Activated B cell treated with CpG ODN at 0.5 μM for 24 hours (primary cell): ENCODE results near the gene DTX3. TPM values are rescaled to one million over a fixed set of nuclear protein-coding genes. Genes with fewer than 3 reads are reported as not detected.

ENCODE experiments used
- ATAC-seq: fragments of 200-7000 bp; cut with Tn5 transposase; one replicate; pipeline ENCODE4 v1.10.0; 2021; ENCODE audit warnings: low read depth, mild to moderate bottlenecking, moderate library complexity
- CTCF ChIA-PET: fragments of 350-600 bp; sonication (Branson Sonifier 250); formaldehyde crosslinking; loops from one replicate; lab custom pipeline; 2021; ENCODE audit warnings: antibody characterized with exemption; lab: Charles Lee
- POLR2A ChIA-PET: fragments of 350-600 bp; sonication (Branson Sonifier 250); formaldehyde crosslinking; loops from one replicate; lab custom pipeline; 2021; ENCODE audit warnings: antibody characterized with exemption; lab: Charles Lee
- DNase-seq: peaks from one replicate; pipeline ENCODE4 v3.0.0; 2022
- H3K27ac Mint-ChIP-seq: one replicate; pipeline ENCODE4 v1.8.0; 2020; ENCODE audit warnings: mixed read lengths
- H3K27me3 Mint-ChIP-seq: one replicate; pipeline ENCODE4 v1.8.0; 2021; ENCODE audit warnings: mixed read lengths
- H3K36me3 Mint-ChIP-seq: one replicate; pipeline ENCODE4 v1.8.0; 2021; ENCODE audit warnings: low read depth, mixed read lengths
- H3K4me1 Mint-ChIP-seq: one replicate; pipeline ENCODE4 v1.8.0; 2021; ENCODE audit warnings: mixed read lengths
- H3K4me3 Mint-ChIP-seq: one replicate; pipeline ENCODE4 v1.8.0; 2020; ENCODE audit warnings: mild to moderate bottlenecking, mixed read lengths
- H3K9me3 Mint-ChIP-seq: one replicate; pipeline ENCODE4 v1.8.0; 2020; ENCODE audit warnings: mixed read lengths
- intact Hi-C: fragments of 100-400 bp; cut with micrococcal nuclease; formaldehyde crosslinking; loops from one replicate; pipeline ENCODE4 v1.15.1; 2024
- total RNA-seq: library from RNA; stranded (reverse); gene quantifications from 2 replicates; pipeline ENCODE4 v1.2.3, GENCODE V29; 2022
- TF ChIP-seq, protein P1 (sequence below): fragments of 200-600 bp; IDR thresholded peaks from one replicate; pipeline ENCODE4 v1.8.0; 2022; ENCODE audit warnings: antibody characterized with exemption, mild to moderate bottlenecking

The DTX3 gene
- total RNA-seq, 1 donor from 2014 or later: 3.7 TPM

DNA sequence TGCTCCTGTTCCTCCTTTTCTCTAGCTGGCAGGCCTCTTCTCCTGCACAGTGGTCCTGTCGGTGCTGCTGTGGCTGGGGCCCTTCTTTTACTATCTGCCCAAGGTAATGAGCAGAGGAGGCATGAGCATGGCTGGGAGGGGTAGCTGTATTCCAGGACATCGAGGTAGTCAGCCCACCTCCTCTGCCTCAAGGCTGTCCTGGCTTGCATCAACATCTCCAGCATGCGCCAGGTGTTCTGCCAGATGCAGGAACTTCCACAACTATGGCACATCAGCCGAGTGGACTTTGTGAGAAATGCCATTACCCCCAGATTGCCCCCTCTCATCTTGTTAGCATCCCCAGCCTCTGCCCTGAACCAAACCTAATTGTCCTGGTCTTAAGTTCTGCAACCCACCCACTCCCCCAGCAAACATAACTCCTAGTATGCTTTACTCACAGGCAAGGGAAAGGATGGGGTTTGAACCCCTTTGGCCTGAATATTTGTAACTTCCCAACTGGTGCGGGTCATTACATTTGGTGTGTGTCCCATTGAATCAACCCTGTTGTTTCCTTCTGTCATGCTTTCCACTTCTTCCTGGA is 19.3 kb downstream of the DTX3 start:
- peaks cover 85% of the 10 kb centered on the region for H3K27me3 Mint-ChIP-seq
- H3K27ac Mint-ChIP-seq: no peak overlapping the region
- intact Hi-C loops: loop anchor here (10.0 kb wide), 1 partner anchor 399 kb away; the partner anchor contains the start of gene SHMT2
- H3K36me3 Mint-ChIP-seq: no peaks in the 10 kb centered on the region
- H3K9me3 Mint-ChIP-seq: no peaks in the 10 kb centered on the region
- POLR2A ChIA-PET: no interaction called here
- DNase-seq (no peak), ATAC-seq (no peak)
- CTCF ChIA-PET: interaction anchor here (1.9 to 8.4 kb wide), 2 partner anchors 9 to 41 kb away, joined by 6 to 126 read pairs; partner anchors contain the start of gene B4GALNT1
- TF ChIP-seq, protein P1, sequence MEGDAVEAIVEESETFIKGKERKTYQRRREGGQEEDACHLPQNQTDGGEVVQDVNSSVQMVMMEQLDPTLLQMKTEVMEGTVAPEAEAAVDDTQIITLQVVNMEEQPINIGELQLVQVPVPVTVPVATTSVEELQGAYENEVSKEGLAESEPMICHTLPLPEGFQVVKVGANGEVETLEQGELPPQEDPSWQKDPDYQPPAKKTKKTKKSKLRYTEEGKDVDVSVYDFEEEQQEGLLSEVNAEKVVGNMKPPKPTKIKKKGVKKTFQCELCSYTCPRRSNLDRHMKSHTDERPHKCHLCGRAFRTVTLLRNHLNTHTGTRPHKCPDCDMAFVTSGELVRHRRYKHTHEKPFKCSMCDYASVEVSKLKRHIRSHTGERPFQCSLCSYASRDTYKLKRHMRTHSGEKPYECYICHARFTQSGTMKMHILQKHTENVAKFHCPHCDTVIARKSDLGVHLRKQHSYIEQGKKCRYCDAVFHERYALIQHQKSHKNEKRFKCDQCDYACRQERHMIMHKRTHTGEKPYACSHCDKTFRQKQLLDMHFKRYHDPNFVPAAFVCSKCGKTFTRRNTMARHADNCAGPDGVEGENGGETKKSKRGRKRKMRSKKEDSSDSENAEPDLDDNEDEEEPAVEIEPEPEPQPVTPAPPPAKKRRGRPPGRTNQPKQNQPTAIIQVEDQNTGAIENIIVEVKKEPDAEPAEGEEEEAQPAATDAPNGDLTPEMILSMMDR: no peak
- H3K4me1 Mint-ChIP-seq: peaks cover 41% of the 10 kb centered on the region
- no peak overlapping the region for H3K4me3 Mint-ChIP-seq

DNA sequence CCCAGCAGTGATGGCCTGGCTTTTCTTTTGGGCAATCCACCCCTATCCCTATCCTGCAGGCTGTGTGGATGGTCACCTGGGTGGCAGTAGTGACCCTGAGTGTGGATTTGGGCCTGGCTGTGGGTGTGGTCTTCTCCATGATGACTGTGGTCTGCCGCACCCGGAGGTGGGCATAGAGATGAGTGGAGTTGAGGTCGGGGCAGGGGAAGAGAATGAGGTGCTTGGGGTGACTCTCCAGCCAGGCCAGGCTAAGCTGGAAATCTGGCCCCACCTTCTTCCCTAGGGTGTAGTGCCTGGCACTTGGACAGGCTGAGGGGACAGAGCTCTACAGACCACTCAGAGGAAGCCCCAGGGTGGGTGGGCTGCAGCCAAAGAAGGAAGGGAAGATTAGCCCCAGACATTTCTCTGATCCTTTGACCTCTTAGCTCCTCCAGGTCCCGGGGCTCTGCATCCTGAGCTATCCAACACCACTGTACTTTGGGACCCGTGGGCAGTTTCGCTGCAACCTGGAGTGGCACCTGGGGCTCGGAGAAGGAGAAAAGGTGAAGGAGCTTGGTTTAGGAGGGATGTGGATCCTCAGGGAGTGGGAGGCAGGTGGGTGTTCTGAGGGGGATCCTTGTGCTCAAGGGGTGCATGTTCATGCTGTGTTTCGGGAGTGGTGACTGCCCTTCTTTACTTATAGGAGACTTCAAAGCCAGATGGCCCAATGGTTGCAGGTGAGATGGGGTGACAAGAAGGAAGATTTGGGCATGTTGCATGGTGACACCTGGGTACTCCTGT is 20.0 kb downstream of the DTX3 start:
- ChIA-PET POLR2A (interaction anchor here (1.0 kb wide), 1 partner anchor 11 kb away, joined by 4 read pairs; no protein-coding TSS in a partner anchor), CTCF (interaction anchor here (8.4 kb wide), 1 partner anchor 42 kb away, joined by 126 read pairs; no protein-coding TSS in a partner anchor)
- Mint-ChIP-seq H3K27me3 (peaks cover 84% of the 10 kb centered on the region), H3K27ac (no peak overlapping the region), H3K36me3 (no peaks in the 10 kb centered on the region), H3K9me3 (no peaks in the 10 kb centered on the region), H3K4me1 (peaks cover 36% of the 10 kb centered on the region), H3K4me3 (no peak overlapping the region)
- intact Hi-C loops: loop anchor here (10.0 kb wide), 1 partner anchor 400 kb away; the partner anchor contains the start of gene SHMT2
- TF ChIP-seq, protein P1: no peak
- ATAC-seq (no peak), DNase-seq (no peak)

DNA sequence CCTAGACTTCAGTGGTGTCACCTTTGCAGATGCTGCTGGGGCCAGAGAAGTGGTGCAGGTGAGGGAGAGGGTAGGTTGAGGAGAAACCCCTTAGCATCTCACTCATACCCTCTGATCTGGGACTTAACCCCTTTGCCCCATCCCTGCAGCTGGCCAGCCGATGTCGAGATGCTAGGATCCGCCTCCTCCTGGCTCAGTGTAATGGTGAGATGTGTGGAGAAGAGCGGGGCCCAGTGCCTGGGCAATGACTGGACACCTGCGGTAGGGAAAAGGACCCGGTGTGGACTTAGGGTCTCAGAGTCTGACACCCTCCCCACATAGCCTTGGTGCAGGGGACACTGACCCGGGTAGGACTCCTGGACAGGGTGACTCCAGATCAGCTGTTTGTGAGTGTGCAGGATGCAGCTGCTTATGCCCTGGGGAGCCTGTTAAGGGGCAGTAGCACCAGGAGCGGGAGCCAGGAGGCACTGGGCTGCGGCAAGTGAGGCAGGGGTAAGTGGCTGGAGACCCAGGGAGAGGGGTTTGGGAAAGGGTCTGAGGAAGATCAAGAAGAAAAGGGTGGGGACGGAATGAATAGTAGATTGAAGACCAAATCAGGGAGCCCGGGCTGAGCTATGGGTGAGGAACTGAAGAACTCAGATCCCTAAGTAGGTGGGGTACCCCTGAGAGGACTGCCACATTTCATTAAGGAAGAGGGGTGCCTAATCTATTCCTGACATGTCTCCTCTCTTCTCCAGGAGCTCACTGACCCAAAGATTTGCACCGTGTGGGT is 20.8 kb downstream of the DTX3 start:
- DNase-seq: no peak
- Mint-ChIP-seq H3K27me3 (peaks cover 88% of the 10 kb centered on the region), H3K4me3 (no peak overlapping the region), H3K27ac (no peak overlapping the region), H3K4me1 (peaks cover 28% of the 10 kb centered on the region), H3K9me3 (no peaks in the 10 kb centered on the region), H3K36me3 (no peaks in the 10 kb centered on the region)
- ChIA-PET POLR2A (interaction anchor here (1.0 kb wide), 1 partner anchor 11 kb away, joined by 4 read pairs; no protein-coding TSS in a partner anchor), CTCF (interaction anchor here (8.4 kb wide), 1 partner anchor 43 kb away, joined by 126 read pairs; no protein-coding TSS in a partner anchor)
- ATAC-seq: no peak
- TF ChIP-seq, protein P1: no peak
- intact Hi-C loops: loop anchor here (10.0 kb wide), 1 partner anchor 401 kb away; the partner anchor contains the start of gene SHMT2

DNA sequence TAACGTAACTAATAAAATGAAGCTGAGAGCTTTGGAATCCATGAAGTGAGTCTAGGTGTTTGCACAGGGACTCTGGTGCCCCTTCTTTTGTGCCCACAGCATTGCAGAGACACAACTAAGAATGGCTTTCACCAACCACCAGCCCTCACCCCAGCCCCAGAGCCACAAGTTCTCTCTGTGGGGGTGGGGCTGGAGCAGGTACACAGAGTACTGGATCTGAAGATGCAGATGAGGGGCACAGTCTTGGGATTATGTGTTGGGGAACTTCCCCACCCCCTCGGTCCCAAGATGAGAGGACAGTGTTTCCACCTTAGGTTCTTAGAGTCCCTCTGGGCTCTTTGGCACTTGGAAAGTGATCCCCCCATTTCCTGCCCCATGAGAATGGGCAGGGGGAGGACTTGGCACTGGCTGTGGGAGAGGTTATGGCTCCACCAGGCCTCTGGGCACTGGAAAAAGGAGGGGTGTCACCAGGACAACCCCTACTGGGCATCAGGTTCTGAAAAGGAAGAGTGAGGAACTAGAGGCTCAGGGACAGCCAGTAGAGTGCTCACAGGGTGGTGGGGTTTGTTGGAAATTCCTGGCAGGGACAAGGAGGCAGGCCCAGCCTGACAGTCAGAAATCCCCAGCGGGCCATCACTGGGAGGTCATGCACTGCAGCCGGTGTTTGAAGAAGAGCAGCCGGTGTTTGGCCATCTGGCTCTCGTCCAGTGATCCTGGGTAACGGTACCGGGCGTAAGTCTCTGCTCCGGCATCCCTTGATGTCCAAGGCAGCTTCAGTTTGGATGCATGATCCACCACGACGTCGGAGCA is 21.7 kb downstream of the DTX3 start:
- ATAC-seq (no peak), DNase-seq (no peak)
- Mint-ChIP-seq H3K9me3 (no peaks in the 10 kb centered on the region), H3K36me3 (no peaks in the 10 kb centered on the region), H3K27ac (no peak overlapping the region), H3K4me1 (peaks cover 19% of the 10 kb centered on the region), H3K27me3 (peaks cover 88% of the 10 kb centered on the region), H3K4me3 (no peak overlapping the region)
- ChIA-PET CTCF (interaction anchor here (8.4 kb wide), 1 partner anchor 44 kb away, joined by 126 read pairs; no protein-coding TSS in a partner anchor), POLR2A (no interaction called here)
- TF ChIP-seq, protein P1: no peak
- intact Hi-C loops: loop anchor here (10.0 kb wide), 1 partner anchor 402 kb away; the partner anchor contains the start of gene SHMT2
